GM18873 (cell line): ENCODE results near the gene RNASEL.
"Not testable (repeated sequence)": the region's sequence is repeated elsewhere in the genome, so short reads cannot be mapped to it uniquely, and the experiment has no call there.

Experiments
- ATAC-seq: cut with Tn5 transposase; IDR thresholded peaks from one replicate; pipeline ENCODE4 v1.9.1; 2021; ENCODE audit warnings: mild to moderate bottlenecking, moderate library complexity, moderate number of reproducible peaks; ENCODE audit not compliant: unreplicated experiment, low FRiP score

The RNASEL gene

DNA sequence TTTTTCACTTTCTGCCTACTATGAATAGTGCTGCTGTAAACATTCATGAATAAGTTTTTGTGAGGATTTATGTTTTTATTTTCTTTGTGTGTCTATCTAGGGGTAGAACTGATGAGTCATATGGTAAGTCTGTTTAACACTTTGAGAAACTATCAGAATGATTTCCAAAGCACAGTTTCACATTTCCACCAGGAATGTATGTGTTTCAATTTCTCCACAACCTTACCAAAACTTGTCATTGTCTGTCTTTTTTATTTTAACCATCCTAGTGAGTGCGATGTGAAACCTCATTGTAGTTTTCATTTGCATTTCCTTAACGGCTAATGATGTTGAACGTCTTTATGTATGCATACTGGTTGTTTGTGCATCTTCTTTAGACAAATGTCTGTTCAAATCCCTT is 23.5 kb downstream of the RNASEL start:
- ATAC-seq, result no peak

DNA sequence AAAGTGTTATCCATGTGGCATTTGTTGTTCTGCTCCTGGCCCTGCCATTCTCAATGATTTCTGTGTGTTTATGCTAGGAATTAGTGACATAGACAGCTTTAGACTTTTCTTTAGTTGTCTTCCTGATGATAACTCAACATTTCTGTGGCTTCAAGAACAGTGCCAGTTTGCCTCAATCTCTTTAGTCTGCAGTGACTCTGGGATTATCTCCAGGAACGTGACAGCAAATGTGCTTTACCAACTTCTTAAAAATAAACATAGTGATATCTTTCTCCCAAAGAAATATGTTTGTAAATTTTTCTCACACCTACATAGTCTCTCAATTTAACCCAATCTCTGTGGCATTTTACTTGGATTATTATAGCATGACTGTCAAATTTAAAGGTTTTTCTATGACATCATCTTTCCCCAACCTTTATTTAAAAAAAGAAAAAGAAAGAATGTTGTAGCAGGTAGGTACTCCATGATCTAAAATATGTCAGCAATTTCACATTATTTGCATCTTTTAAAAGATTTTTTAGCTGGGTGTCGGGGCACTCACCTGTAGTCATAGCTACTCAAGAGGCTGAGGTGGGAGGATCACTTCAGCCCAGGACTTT is 24.6 kb downstream of the RNASEL start:
- no peak for ATAC-seq

DNA sequence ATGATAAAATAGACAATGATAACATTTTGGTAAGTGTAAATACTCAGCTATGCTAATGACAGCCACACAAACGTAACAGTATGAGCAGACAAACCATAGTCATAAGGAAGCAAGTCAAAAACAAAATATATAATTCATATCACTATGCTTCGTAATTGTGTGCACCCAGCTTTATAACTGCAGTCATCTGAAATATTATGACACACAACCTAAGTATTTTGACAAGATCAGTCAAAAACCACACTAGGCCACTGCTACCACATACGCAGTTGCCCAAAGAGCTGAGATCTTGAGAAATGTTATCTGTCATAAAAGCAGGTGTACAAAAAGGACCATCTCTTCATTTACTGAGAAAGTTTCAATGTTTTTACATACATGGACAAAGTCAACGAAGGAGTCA is 26.0 kb downstream of the RNASEL start:
- ATAC-seq, result no peak

GRCh38 chr1:182561456-182561855 is 27.6 kb downstream of the RNASEL start:
- ATAC-seq, result no peak

DNA sequence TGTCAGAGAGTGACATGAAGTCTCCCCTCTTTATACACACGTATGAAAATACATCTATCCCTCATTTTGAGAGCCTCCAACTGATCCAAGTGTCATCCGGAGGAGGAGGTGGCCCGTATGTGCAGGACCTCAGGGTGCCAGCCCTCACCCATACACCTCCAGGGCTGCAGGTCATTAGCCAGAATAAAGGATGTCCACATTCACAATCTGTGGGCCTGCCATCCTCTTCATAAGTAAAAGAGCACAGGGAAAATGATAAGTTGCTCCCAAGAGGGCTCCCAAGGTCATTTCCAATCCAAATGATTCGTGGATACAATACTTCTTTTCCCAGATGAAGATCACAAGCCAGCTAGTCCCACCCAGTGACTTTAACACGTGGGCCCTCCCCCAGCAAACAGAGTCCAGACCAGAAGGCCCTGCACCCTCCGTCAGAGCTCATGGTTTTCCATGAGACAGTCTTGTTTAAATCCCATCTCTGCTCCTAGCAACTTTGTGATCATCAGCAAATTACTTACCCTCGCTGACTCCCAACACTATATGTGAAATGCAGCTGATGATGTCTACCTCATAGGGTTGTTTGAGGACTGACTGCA is 28.6 kb downstream of the RNASEL start:
- ATAC-seq, result no peak

DNA sequence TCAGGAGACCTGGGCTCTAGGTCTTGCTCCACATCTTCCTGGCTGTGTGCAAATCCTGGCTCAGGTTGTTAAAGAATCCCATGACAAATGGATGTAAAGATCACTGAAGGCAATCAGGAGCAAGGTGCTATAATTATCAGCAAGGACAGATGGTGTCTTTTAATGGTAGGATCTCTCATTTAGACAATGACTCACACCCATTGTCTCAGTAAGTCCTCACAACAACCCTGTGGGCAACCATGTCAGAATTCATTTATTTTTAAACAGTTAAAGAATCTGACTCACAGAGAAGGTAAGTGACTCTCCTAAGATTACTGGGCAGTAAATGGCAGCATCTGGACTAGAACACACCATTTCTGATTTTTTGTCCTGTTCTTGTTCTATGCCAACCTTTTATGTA is 32.8 kb downstream of the RNASEL start:
- ATAC-seq, result no peak

DNA sequence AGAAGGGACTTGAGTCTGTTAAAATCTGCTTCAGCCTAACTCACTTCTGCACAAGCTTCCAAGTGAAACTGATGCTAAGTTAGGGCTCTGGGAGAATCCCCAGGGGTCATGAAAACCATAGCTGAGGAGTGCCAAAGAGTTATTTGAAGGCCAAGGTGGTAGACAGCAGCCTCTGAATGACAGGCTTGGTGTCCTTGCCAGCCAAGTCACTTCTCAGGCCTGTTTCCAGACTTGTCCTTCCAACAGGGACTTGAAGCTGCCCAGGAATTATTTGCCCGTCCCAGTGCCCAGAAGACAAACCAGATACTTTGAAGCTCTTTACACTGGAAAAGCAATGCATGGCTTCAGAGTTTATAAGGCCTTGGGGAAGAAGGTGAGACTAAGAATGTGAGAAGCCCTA is 33.6 kb downstream of the RNASEL start:
- no peak for ATAC-seq

- no peak for ATAC-seq
Observed at GRCh38 chr1:182552527-182552926, 36.5 kb downstream of the RNASEL start.

GRCh38 chr1:182549811-182550210 is 39.2 kb downstream of the RNASEL start:
- no peak for ATAC-seq

GRCh38 chr1:182549346-182549745 is 39.7 kb downstream of the RNASEL start:
- ATAC-seq, result no peak

GRCh38 chr1:182533896-182534295 is 55.2 kb downstream of the RNASEL start:
- no peak for ATAC-seq

- ATAC-seq, result not testable (repeated sequence)
Observed at GRCh38 chr1:182528206-182528605, 60.9 kb downstream of the RNASEL start.

- ATAC-seq, result no peak
Observed at GRCh38 chr1:182527680-182528079, 61.4 kb downstream of the RNASEL start.

- ATAC-seq, result no peak
Observed at GRCh38 chr1:182525342-182525741, 63.7 kb downstream of the RNASEL start.
